Suprapubic skin (tissue), 4 donors: ENCODE results near the gene ADAMTS9. TPM values are rescaled to one million over a fixed set of nuclear protein-coding genes. Genes with fewer than 3 reads are reported as not detected.

Experiments
- DNase-seq, 2 donors: peaks; one replicate each; pipeline ENCODE4 v3.0.0-alpha.2; 2019; ENCODE audit warnings: low spot score in 2 of 2
- H3K27ac ChIP-seq: fragments of 200-600 bp; sonication (generic); one replicate; pipeline ENCODE4 v1.5.1; 2019
- H3K27me3 ChIP-seq: fragments of 200-600 bp; sonication (generic); one replicate; pipeline ENCODE4 v1.5.1; 2019
- H3K36me3 ChIP-seq: fragments of 200-600 bp; sonication (generic); one replicate; pipeline ENCODE4 v1.5.1; 2019
- H3K4me1 ChIP-seq: fragments of 200-600 bp; sonication (generic); one replicate; pipeline ENCODE4 v1.5.1; 2019
- H3K4me3 ChIP-seq: fragments of 200-600 bp; sonication (generic); one replicate; pipeline ENCODE4 v1.5.1; 2019; ENCODE audit warnings: mild to moderate bottlenecking
- H3K9me3 ChIP-seq: fragments of 200-600 bp; sonication (generic); one replicate; pipeline ENCODE4 v1.5.1; 2019
- EP300 ChIP-seq: sonication (generic); formaldehyde crosslinking; IDR thresholded peaks from one replicate; pipeline ENCODE4 v1.6.1; 2017; ENCODE audit warnings: antibody characterized with exemption
- POLR2A ChIP-seq, 2 donors: fragments of 450-650 bp; IDR thresholded peaks; one replicate each; pipeline ENCODE4 v1.6.1; 2017; ENCODE audit warnings: antibody characterized with exemption in 2 of 2, mild to moderate bottlenecking in 2 of 2, moderate library complexity in 2 of 2
- POLR2AphosphoS5 ChIP-seq, 3 donors: sonication (generic); formaldehyde crosslinking; IDR thresholded peaks; one replicate each; pipeline ENCODE4 v1.6.1; 2017; ENCODE audit warnings: antibody characterized with exemption in 3 of 3
- WGBS: methylation state at CpG from one replicate; pipeline ENCODE4 v1.1.5; 2018; 5-methylcytosine and 5-hydroxymethylcytosine counted together
- total RNA-seq, 4 donors: library from RNA; depleted of rRNA; stranded (reverse); fragments of >200 nt; gene quantifications; one replicate each; pipeline ENCODE4 v1.1.0, GENCODE V29; 2016
- TF ChIP-seq, protein P1 (sequence below), 2 donors: fragments of 200-600 bp in 1 of 2; fragments of 450-650 bp in 1 of 2; sonication (generic) in 1 of 2; IDR thresholded peaks; one replicate each; pipeline ENCODE4 v1.5.1; 2016 to 2019; ENCODE audit warnings: antibody characterized with exemption in 2 of 2, mild to moderate bottlenecking in 1 of 2, moderate library complexity in 1 of 2

ADAMTS9 gene
- total RNA-seq, 4 donors from 2014 or later = 7.8 to 32.8 (median 9.3) TPM

DNA sequence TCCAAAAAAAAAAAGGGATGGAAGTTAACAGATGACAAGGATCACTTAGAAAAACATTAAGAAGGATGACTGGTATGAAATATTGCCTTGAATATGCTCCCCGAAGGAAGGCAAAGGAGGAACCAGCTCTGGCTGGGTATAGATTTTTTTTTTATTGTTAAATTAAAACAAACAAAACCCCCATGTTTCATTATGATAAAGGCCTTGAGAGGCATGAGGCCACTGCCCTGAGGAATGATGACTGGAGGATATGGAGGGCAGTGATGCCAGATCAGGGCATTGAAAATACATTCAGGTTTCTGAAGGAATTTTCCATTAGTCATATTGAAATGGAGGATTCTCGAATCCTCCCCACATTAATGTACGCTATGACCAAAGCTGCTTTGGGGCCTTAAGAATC lies 120.9 kb downstream of the ADAMTS9 start:
- no peaks in the 10 kb centered on the region for H3K4me1 ChIP-seq
- 86% methylated on average over 3 of the region's 3 CpGs for WGBS

DNA sequence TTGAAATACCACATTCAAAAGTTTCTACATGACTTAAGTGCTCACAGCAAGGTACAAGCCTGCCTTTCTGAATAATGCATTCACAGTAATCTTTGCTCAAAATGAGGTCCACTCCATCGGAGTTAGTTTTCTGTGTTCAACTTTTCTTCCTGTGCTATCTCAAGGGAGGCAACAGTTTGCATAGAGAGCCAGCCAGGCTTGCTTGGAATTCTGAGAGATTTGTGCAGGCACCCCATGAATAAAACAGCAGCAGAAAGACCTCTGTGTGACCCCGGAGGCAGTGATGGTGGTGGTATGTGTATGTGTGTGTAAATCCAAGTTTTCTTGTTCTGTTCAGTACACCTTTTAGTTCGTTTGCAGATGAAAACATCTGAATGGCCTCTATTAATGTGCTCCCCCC lies 124.0 kb downstream of the ADAMTS9 start:
- H3K36me3 ChIP-seq = no peaks in the 10 kb centered on the region
- H3K4me1 ChIP-seq = no peaks in the 10 kb centered on the region
- TF ChIP-seq POLR2AphosphoS5 (IDR thresholded peaks at IDR 0.05) = no peak
- TF ChIP-seq, protein P1, sequence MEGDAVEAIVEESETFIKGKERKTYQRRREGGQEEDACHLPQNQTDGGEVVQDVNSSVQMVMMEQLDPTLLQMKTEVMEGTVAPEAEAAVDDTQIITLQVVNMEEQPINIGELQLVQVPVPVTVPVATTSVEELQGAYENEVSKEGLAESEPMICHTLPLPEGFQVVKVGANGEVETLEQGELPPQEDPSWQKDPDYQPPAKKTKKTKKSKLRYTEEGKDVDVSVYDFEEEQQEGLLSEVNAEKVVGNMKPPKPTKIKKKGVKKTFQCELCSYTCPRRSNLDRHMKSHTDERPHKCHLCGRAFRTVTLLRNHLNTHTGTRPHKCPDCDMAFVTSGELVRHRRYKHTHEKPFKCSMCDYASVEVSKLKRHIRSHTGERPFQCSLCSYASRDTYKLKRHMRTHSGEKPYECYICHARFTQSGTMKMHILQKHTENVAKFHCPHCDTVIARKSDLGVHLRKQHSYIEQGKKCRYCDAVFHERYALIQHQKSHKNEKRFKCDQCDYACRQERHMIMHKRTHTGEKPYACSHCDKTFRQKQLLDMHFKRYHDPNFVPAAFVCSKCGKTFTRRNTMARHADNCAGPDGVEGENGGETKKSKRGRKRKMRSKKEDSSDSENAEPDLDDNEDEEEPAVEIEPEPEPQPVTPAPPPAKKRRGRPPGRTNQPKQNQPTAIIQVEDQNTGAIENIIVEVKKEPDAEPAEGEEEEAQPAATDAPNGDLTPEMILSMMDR (IDR thresholded peaks at IDR 0.05) = no peak
- TF ChIP-seq POLR2A (IDR thresholded peaks at IDR 0.05) = no peak
- no peak for TF ChIP-seq EP300
- no peaks in the 10 kb centered on the region for H3K9me3 ChIP-seq
- no peak overlapping the region for H3K4me3 ChIP-seq
- 72% methylated on average over 3 of the region's 3 CpGs for WGBS
- no peak for DNase-seq
- H3K27ac ChIP-seq = no peak overlapping the region
- no peaks in the 10 kb centered on the region for H3K27me3 ChIP-seq

More for the DNA sequence above, 120.9 kb downstream of the ADAMTS9 start:
- DNase-seq = no peak
- no peaks in the 10 kb centered on the region for H3K27me3 ChIP-seq
- H3K9me3 ChIP-seq = no peaks in the 10 kb centered on the region
- no peak overlapping the region for H3K4me3 ChIP-seq
- H3K27ac ChIP-seq = no peak overlapping the region
- no peaks in the 10 kb centered on the region for H3K36me3 ChIP-seq
- TF ChIP-seq POLR2AphosphoS5 (IDR thresholded peaks at IDR 0.05) (no peak), POLR2A (IDR thresholded peaks at IDR 0.05) (no peak), EP300 (no peak)
- TF ChIP-seq, protein P1 (IDR thresholded peaks at IDR 0.05) = no peak

DNA sequence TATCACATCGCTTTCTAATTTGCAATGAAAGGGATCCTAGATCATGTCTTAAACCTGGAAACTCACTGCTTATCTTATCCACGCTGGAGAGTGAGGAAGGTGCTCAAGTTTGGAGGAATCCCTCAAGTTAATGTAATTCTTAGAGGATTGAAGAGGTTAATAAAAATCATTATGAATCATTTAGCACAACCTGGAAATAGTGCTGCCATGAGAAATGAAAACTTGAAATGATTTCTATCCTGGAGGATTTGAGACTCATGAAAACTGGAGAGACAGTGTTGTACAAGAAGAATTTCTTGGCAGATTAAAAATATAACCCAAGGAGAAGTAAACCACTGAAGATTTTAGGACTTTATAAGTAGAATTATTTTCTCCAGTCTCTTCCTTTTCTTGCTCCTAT lies 125.9 kb downstream of the ADAMTS9 start:
- no peak for TF ChIP-seq POLR2A (IDR thresholded peaks at IDR 0.05)
- no peak for TF ChIP-seq EP300
- TF ChIP-seq POLR2AphosphoS5 (IDR thresholded peaks at IDR 0.05) = no peak
- TF ChIP-seq, protein P1 (IDR thresholded peaks at IDR 0.05) = no peak
- H3K27me3 ChIP-seq = no peaks in the 10 kb centered on the region
- no peak for DNase-seq
- peak overlapping the region; percentile 4 for H3K4me3 ChIP-seq
- no peaks in the 10 kb centered on the region for H3K4me1 ChIP-seq
- 94% methylated on average over 2 of the region's 2 CpGs for WGBS
- no peaks in the 10 kb centered on the region for H3K9me3 ChIP-seq
- no peak overlapping the region for H3K27ac ChIP-seq
- no peaks in the 10 kb centered on the region for H3K36me3 ChIP-seq

DNA sequence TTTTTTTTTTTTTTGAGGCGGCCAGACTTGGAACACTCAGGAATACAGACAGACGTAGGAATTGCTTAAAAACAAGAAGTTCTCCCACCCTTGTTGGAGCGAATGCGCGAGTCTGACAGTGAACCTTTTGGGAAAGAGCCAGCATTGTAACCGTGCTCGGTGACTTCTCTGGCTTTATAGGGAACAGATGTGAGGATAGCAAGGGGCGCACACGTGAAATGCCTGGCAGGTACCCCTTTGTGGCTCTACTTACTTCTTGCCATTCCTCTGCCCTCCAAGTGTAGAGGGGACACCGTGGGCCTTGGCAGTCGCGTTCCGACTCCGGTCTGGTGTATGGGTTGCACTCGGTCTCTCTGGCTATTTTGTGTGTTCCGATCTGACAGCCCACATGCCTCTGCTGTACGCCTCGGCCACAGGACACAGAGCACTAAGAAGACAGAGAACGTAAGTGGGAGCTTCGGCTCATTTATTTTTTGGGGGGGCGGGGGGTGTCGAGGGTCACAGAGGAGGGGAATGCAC lies 126.4 kb downstream of the ADAMTS9 start:
- Histone ChIP-seq H3K9me3 (no peaks in the 10 kb centered on the region), H3K4me3 (peak overlapping the region; percentile 4), H3K27me3 (no peaks in the 10 kb centered on the region), H3K4me1 (no peaks in the 10 kb centered on the region), H3K36me3 (no peaks in the 10 kb centered on the region), H3K27ac (no peak overlapping the region)
- TF ChIP-seq, protein P1 (IDR thresholded peaks at IDR 0.05) = no peak
- TF ChIP-seq EP300 (no peak), POLR2A (IDR thresholded peaks at IDR 0.05) (no peak), POLR2AphosphoS5 (IDR thresholded peaks at IDR 0.05) (no peak)
- WGBS = 81% methylated on average over 22 of the region's 22 CpGs
- no peak for DNase-seq

DNA sequence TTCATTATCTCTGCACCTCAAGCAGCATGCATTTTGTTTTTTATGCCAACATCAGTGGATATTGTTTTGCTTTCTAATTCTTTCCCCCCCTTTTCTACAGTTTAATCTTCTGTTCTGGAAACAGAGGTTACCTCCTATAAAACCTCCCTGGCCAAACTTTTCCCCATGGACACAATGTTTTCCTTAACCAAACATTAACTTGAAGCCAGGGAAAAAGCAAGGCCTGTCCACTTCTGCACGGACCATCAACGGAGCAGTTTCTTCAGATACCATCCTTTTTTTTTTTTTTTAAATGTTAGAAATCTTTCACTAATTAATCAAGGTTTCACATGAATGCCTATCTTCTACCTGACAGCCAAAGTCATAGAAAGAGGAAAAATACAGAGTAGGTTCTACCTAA lies 127.0 kb downstream of the ADAMTS9 start:
- no peak for TF ChIP-seq POLR2A (IDR thresholded peaks at IDR 0.05)
- no peak overlapping the region for H3K27ac ChIP-seq
- no peaks in the 10 kb centered on the region for H3K4me1 ChIP-seq
- H3K27me3 ChIP-seq = no peaks in the 10 kb centered on the region
- WGBS = 77% methylated on average over 2 of the region's 2 CpGs
- no peaks in the 10 kb centered on the region for H3K36me3 ChIP-seq
- H3K9me3 ChIP-seq = no peaks in the 10 kb centered on the region
- peak overlapping the region; percentile 4 for H3K4me3 ChIP-seq
- no peak for DNase-seq

DNA sequence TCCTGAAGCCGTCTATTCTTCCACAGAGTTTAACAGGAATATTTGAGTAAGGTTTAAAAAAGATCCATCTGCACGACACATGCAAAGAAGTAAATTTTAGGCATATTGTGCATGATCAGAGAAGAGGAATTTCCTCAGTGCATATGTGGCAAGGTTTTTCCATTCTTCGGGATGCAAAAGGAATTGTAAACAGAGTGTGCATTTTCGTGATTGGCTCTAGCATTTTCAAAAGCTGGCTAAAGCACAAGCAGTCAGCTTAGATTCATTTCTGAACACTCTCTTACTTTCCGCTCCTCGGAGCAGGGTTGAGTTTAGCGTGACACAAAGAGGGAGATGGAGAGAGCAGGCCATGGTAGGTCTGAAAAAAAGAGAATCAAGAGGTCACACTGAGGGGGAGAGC lies 128.2 kb downstream of the ADAMTS9 start:
- Histone ChIP-seq H3K4me1 (no peaks in the 10 kb centered on the region), H3K27me3 (no peaks in the 10 kb centered on the region), H3K27ac (no peak overlapping the region), H3K4me3 (no peak overlapping the region), H3K9me3 (no peaks in the 10 kb centered on the region), H3K36me3 (no peaks in the 10 kb centered on the region)
- 97% methylated on average over 7 of the region's 7 CpGs for WGBS
- no peak for DNase-seq
- TF ChIP-seq POLR2AphosphoS5 (IDR thresholded peaks at IDR 0.05) (no peak), POLR2A (IDR thresholded peaks at IDR 0.05) (no peak), EP300 (no peak)
- TF ChIP-seq, protein P1 (IDR thresholded peaks at IDR 0.05) = no peak
